ENCODE measurements around the gene HSPB1.

The HSPB1 gene

GRCh38 chr7:76349313-76349885 lies 46.9 kb downstream of the HSPB1 start:
- H3K9ac ChIP-seq (ENCODE audit: low read length in 2 of 2), result no peak overlapping the region
- peaks cover 16% of the 10 kb centered on the region for H3K4me1 ChIP-seq (ENCODE audit: control insufficient read depth, insufficient read depth, low read length)
- H3K36me3 ChIP-seq (ENCODE audit: control insufficient read depth in 2 of 2, insufficient read depth in 2 of 2, low read length in 2 of 2), result peaks cover 21 to 31% of the 10 kb centered on the region in 2 donors
- H3K27me3 ChIP-seq (ENCODE audit: control insufficient read depth in 1 of 2, insufficient read depth in 2 of 2, low read length in 2 of 2), result no peaks in the 10 kb centered on the region
- no peak overlapping the region for H3K27ac ChIP-seq (ENCODE audit: low read length)
- H3K4me3 ChIP-seq (ENCODE audit: low read length in 2 of 2), result no peak overlapping the region
- no peaks in the 10 kb centered on the region for H3K9me3 ChIP-seq (ENCODE audit: control insufficient read depth in 2 of 2, low read length in 2 of 2)

GRCh38 chr7:76351372-76351771 lies 48.9 kb downstream of the HSPB1 start:
- no peak overlapping the region for H3K27ac ChIP-seq (ENCODE audit: low read length)
- no peaks in the 10 kb centered on the region for H3K9me3 ChIP-seq (ENCODE audit: control insufficient read depth in 2 of 2, low read length in 2 of 2)
- no peak overlapping the region for H3K4me3 ChIP-seq (ENCODE audit: low read length in 2 of 2)
- H3K36me3 ChIP-seq (ENCODE audit: control insufficient read depth in 2 of 2, insufficient read depth in 2 of 2, low read length in 2 of 2), result peaks cover 9 to 18% of the 10 kb centered on the region in 2 donors
- H3K4me1 ChIP-seq (ENCODE audit: control insufficient read depth, insufficient read depth, low read length), result peaks cover 19% of the 10 kb centered on the region
- no peak overlapping the region for H3K9ac ChIP-seq (ENCODE audit: low read length in 2 of 2)
- no peaks in the 10 kb centered on the region for H3K27me3 ChIP-seq (ENCODE audit: control insufficient read depth in 1 of 2, insufficient read depth in 2 of 2, low read length in 2 of 2)

GRCh38 chr7:76352193-76352592 lies 49.7 kb downstream of the HSPB1 start:
- Histone ChIP-seq H3K9ac (ENCODE audit: low read length in 2 of 2) (no peak overlapping the region), H3K27ac (ENCODE audit: low read length) (no peak overlapping the region), H3K4me1 (ENCODE audit: control insufficient read depth, insufficient read depth, low read length) (peaks cover 18% of the 10 kb centered on the region)

GRCh38 chr7:76353744-76354143 lies 51.3 kb downstream of the HSPB1 start:
- Histone ChIP-seq H3K27ac (ENCODE audit: low read length) (no peak overlapping the region), H3K9me3 (ENCODE audit: control insufficient read depth in 2 of 2, low read length in 2 of 2) (no peaks in the 10 kb centered on the region), H3K4me1 (ENCODE audit: control insufficient read depth, insufficient read depth, low read length) (peaks cover 18% of the 10 kb centered on the region)

More at GRCh38 chr7:76352193-76352592, 49.7 kb downstream of the HSPB1 start:
- Histone ChIP-seq H3K27me3 (ENCODE audit: control insufficient read depth in 1 of 2, insufficient read depth in 2 of 2, low read length in 2 of 2) (no peaks in the 10 kb centered on the region), H3K36me3 (ENCODE audit: control insufficient read depth in 2 of 2, insufficient read depth in 2 of 2, low read length in 2 of 2) (peaks cover under 1 to 9% of the 10 kb centered on the region in 2 donors), H3K4me3 (ENCODE audit: low read length in 2 of 2) (peak overlapping the region in 1 of 2 donors; percentile 29), H3K9me3 (ENCODE audit: control insufficient read depth in 2 of 2, low read length in 2 of 2) (no peaks in the 10 kb centered on the region)

More at GRCh38 chr7:76353744-76354143, 51.3 kb downstream of the HSPB1 start:
- Histone ChIP-seq H3K36me3 (ENCODE audit: control insufficient read depth in 2 of 2, insufficient read depth in 2 of 2, low read length in 2 of 2) (peaks cover 0 to 9% of the 10 kb centered on the region in 2 donors), H3K27me3 (ENCODE audit: control insufficient read depth in 1 of 2, insufficient read depth in 2 of 2, low read length in 2 of 2) (no peaks in the 10 kb centered on the region), H3K4me3 (ENCODE audit: low read length in 2 of 2) (no peak overlapping the region), H3K9ac (ENCODE audit: low read length in 2 of 2) (no peak overlapping the region)
